T47D (cell line): ENCODE data around the gene PDE9A.

ENCODE experiments used
- DNase-seq, 2 experiments: peaks; one replicate each; pipeline versions ENCODE4 v3.0.0 to v3.0.0-alpha.2; 2011 to 2012; ENCODE audit warnings: low read depth in 1 of 2, low spot score in 1 of 2
- JUND ChIP-seq: IDR thresholded peaks from 2 replicates; pipeline ENCODE4 v1.6.1; 2012; ENCODE audit warnings: low read depth
- in situ Hi-C: cut with HindIII; loops from 2 replicates; pipeline ENCODE4 v1.10.0; 2016; ENCODE audit warnings: low sequenced_read_pairs, low pct_unique_long_range_greater_than_20kb

The PDE9A gene

GRCh38 chr21:42758721-42759593 lies 105.5 kb downstream of the PDE9A start:
- TF ChIP-seq JUND = no peak
- in situ Hi-C loops = no loop called here
- DNase-seq = no peak

DNA sequence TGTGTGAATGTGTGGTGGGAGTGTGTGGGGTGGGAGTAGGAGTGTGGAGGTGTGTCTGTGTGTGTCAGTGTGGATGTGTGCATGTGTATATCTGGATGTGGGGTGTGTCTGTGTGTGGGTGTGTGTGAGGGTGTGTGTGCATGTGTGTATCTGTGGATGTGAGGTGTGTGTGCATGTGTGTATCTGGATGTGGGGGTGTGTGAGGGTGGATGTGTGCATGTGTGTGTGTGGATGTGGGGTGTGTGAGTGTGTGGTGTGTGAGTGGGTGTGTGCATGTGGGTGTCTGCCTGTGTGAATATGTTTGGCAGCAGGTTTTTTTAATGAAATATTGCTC lies 106.1 kb downstream of the PDE9A start:
- no peak for DNase-seq
- no peak for TF ChIP-seq JUND
- in situ Hi-C loops = no loop called here

- in situ Hi-C loops = no loop called here
- no peak for TF ChIP-seq JUND
- no peak for DNase-seq
These were observed 107.0 kb downstream of the PDE9A start for GRCh38 chr21:42760361-42760950.

- in situ Hi-C loops = no loop called here
- DNase-seq = no peak
- no peak for TF ChIP-seq JUND
These were observed 107.7 kb downstream of the PDE9A start for GRCh38 chr21:42760951-42761751.

DNA sequence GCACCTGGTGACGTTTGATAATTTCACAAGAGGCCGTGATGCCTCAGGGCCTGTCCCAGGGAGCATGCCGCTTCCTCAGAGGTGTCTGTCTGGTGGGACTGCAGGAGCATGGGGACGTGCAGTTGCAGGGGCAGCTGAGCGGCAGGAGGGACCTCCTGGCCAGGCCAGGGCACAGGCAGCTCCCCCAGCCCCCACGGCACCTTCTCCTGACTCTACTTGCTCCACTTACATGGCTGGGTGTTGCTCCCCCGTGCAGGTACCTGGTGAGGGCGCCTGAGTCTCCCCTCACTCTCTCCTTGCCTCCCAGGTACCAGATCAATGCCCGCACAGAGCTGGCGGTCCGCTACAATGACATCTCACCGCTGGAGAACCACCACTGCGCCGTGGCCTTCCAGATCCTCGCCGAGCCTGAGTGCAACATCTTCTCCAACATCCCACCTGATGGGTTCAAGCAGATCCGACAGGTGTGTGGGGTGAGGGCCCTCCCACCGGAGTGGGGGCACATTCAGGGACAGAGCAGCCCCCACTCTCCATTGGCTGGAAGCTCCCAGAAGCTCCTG lies 108.4 kb downstream of the PDE9A start:
- TF ChIP-seq JUND = no peak
- in situ Hi-C loops = no loop called here
- no peak for DNase-seq

- in situ Hi-C loops = no loop called here
- DNase-seq = no peak
- no peak for TF ChIP-seq JUND
These were observed 110.4 kb downstream of the PDE9A start for GRCh38 chr21:42763581-42764442.

DNA sequence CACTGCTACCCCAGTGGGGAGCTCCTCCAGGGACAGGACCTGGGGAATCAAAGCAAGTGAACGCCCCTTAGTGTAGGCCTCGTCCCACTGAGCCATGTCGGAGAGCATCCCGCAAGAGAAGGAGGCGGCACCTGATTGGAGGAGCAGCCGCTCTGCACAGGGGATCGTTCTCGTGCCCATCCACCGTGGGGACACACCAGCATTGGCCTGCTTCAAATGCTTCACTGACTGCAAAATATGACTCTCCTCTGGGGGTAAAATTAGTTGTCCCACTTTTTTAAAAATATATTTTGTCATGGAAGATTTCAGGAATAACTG lies 111.0 kb downstream of the PDE9A start:
- TF ChIP-seq JUND = no peak
- no peak for DNase-seq
- in situ Hi-C loops = no loop called here

DNA sequence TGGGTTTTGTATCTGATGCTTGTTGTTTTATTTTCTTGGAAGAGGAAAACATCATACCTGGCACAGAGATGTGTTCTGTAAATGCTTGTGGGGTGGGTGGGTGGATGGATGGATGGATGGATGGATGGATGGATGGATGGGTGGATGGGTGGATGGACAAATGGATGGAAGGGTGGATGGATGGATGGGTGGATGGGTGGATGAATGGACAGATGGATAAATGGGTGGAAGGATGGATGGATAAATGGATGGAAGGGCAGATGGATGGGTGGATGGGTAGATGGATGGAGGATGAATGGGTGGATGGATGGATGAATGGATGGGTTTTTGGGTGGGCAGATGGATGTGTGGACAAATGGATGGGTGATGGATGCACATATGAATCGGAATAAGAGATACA lies 111.5 kb downstream of the PDE9A start:
- DNase-seq = no peak
- in situ Hi-C loops = no loop called here
- TF ChIP-seq JUND = no peak

GRCh38 chr21:42765656-42766055 lies 112.2 kb downstream of the PDE9A start:
- in situ Hi-C loops = no loop called here
- no peak for TF ChIP-seq JUND

DNA sequence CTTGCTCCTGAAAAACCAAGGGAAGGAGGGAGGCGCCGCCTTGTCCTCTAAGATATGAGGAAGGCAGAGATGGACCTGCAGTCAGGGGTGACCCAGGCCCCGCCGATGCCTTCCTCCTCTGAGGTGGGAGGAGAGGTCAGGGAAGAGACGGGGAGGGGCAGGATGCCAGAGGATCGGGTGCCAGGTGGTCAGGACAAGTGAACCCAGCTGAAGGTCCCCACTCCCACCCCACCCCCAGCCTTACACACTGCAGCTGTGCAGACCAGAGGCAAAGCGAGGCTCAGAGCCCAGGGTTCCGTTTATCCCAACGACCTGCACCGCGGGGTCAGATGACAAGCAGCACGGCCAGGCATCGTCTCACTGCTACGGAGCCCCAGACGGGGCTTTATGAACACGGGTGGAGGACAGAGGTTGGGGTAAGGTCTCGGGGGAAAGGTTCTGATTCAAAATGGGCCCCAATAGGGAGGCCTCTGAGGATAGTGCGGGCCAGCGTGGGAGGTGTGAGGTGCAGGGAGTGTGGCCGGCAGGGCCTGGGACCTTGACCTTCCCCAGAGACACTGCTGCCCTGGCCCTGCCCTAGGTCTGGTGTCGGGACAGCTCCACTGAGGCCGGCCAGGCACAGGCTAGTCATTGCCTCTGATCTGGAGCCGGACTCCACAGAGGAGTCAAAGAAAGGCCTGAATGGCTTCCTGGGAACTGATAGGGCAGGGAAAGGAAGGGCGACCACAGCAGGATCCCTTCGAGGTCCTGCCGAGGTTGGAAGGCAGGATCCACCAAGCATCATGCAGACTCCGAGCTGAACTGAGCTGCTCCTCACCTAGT lies 113.5 kb downstream of the PDE9A start:
- in situ Hi-C loops = no loop called here
- no peak for DNase-seq
- TF ChIP-seq JUND = no peak

More at GRCh38 chr21:42765656-42766055, 112.2 kb downstream of the PDE9A start:
- no peak for DNase-seq

DNA sequence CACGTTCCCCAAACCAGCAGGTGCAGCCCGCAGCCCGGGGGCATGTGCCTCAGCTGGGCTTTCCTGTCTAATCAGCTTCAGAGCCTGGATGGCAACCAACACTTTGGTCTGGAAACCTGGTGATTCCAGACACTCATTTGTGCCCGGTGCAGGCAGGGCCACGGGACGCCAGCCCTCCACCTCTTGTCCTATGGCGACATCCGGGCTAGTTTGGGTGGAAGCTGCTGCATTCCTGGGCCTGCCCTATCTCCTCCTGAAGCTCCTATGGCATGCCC lies 114.1 kb downstream of the PDE9A start:
- in situ Hi-C loops = no loop called here
- no peak for TF ChIP-seq JUND
- no peak for DNase-seq
